Measurements from ENCODE around the gene IFT25. TPM values are rescaled to one million over a fixed set of nuclear protein-coding genes. Genes with fewer than 3 reads are reported as not detected.

The IFT25 gene
- total and polyA plus RNA-seq, 2 donors (not counting 1 experiment from before 2014, with no cell fraction given), result 18.2 to 45.7 TPM

GRCh38 chr1:53959664-53960250, 14.3 kb upstream of the IFT25 start:
- H3K27ac ChIP-seq (ENCODE audit: low read length in 2 of 2), result no peak overlapping the region
- no peaks in the 10 kb centered on the region for H3K79me2 ChIP-seq (ENCODE audit: control insufficient read depth, insufficient read depth, low read length)
- peak; percentile 81 for TF ChIP-seq CTCF (IDR thresholded peaks at IDR 0.05)
- no peak for TF ChIP-seq EZH2 (IDR thresholded peaks at IDR 0.05; ENCODE audit: borderline replicate concordance, insufficient read depth, low read depth, low read length, poor library complexity, severe bottlenecking)
- no peak overlapping the region for H3K4me2 ChIP-seq (replicated peaks; ENCODE audit: low read depth, low read length, poor library complexity, severe bottlenecking)
- no peak overlapping the region for H3K4me3 ChIP-seq (ENCODE audit: control extremely low read depth in 1 of 5, extremely low read depth in 1 of 5, insufficient read depth in 1 of 5, low read depth in 2 of 5, low read length in 4 of 5)
- DNase-seq (peak; percentile 64), ATAC-seq (ENCODE audit: low read depth) (peak; percentile 64)
- CTCF ChIA-PET, result interaction anchor here (0.6 to 3.7 kb wide), 43 partner anchors 8 to 1145 kb away, joined by 3 to 176 read pairs (median 4); partner anchors contain the start of genes IFT25, LRRC42, TMEM59 and YIPF1
- H3K27me3 Mint-ChIP-seq, result no peaks in the 10 kb centered on the region
- POLR2A ChIA-PET, result interaction anchor here (0.7 to 1.3 kb wide), 3 partner anchors 14 to 86 kb away, joined by 3 to 8 read pairs (median 7); partner anchors contain the start of genes IFT25 and LRRC42
- H3K4me1 ChIP-seq (ENCODE audit: control insufficient read depth in 2 of 2, insufficient read depth in 2 of 2, low read length in 2 of 2), result peaks cover 0 to 6% of the 10 kb centered on the region in 2 donors
- no peak overlapping the region for H2AFZ ChIP-seq (ENCODE audit: insufficient read depth, low read depth, low read length, poor library complexity, severe bottlenecking)
- no peaks in the 10 kb centered on the region for H3K9me3 Mint-ChIP-seq (ENCODE audit: insufficient read depth)
- H3K36me3 ChIP-seq (replicated peaks in 1 of 2; ENCODE audit: control extremely low read depth in 1 of 2, control insufficient read depth in 1 of 2, extremely low read depth in 1 of 2, insufficient read depth in 2 of 2, low read length in 1 of 2), result peaks cover 12 to 20% of the 10 kb centered on the region in 2 experiments
- H3K27me3 ChIP-seq (replicated peaks in 1 of 4; ENCODE audit: control extremely low read depth in 1 of 4, control insufficient read depth in 3 of 4, insufficient read depth in 4 of 4, low read length in 3 of 4), result no peaks in the 10 kb centered on the region
- no peaks in the 10 kb centered on the region for H3K9me3 ChIP-seq (ENCODE audit: control extremely low read depth in 1 of 3, control insufficient read depth in 2 of 3, insufficient read depth in 1 of 3, low read length in 2 of 3)
- intact Hi-C loops (cut with micrococcal nuclease), result loop anchor here (1.0 to 5.0 kb wide), 3 partner anchors 81 to 853 kb away; no protein-coding TSS in a partner anchor
- no peak overlapping the region for H3K4me3 Mint-ChIP-seq
- no peak overlapping the region for H3K9ac ChIP-seq (ENCODE audit: low read length)
- no peak overlapping the region for H3K27ac Mint-ChIP-seq
- no peaks in the 10 kb centered on the region for H4K20me1 ChIP-seq (ENCODE audit: control insufficient read depth, insufficient read depth, low read length, poor library complexity, severe bottlenecking)
- no peaks in the 10 kb centered on the region for H3K4me1 Mint-ChIP-seq

GRCh38 chr1:53957194-53957818, 11.8 kb upstream of the IFT25 start:
- H3K36me3 ChIP-seq (replicated peaks in 1 of 2; ENCODE audit: control extremely low read depth in 1 of 2, control insufficient read depth in 1 of 2, extremely low read depth in 1 of 2, insufficient read depth in 2 of 2, low read length in 1 of 2), result peaks cover 9 to 16% of the 10 kb centered on the region in 2 experiments
- H3K4me3 Mint-ChIP-seq, result no peak overlapping the region
- no peak overlapping the region for H3K27ac ChIP-seq (ENCODE audit: low read length in 2 of 2)
- no peaks in the 10 kb centered on the region for H3K79me2 ChIP-seq (ENCODE audit: control insufficient read depth, insufficient read depth, low read length)
- TF ChIP-seq EZH2 (IDR thresholded peaks at IDR 0.05; ENCODE audit: borderline replicate concordance, insufficient read depth, low read depth, low read length, poor library complexity, severe bottlenecking) (no peak), CTCF (IDR thresholded peaks at IDR 0.05) (no peak)
- no peaks in the 10 kb centered on the region for H3K27me3 ChIP-seq (replicated peaks in 1 of 4; ENCODE audit: control extremely low read depth in 1 of 4, control insufficient read depth in 3 of 4, insufficient read depth in 4 of 4, low read length in 3 of 4)
- ATAC-seq (ENCODE audit: low read depth) (no peak), DNase-seq (no peak)
- H3K4me2 ChIP-seq (replicated peaks; ENCODE audit: low read depth, low read length, poor library complexity, severe bottlenecking), result no peak overlapping the region
- 100% methylated on average over 1 of the region's 3 CpGs for WGBS (ENCODE audit: insufficient coverage)
- no peak overlapping the region for H3K9ac ChIP-seq (ENCODE audit: low read length)
- H2AFZ ChIP-seq (ENCODE audit: insufficient read depth, low read depth, low read length, poor library complexity, severe bottlenecking), result no peak overlapping the region
- H3K4me1 ChIP-seq (ENCODE audit: control insufficient read depth in 2 of 2, insufficient read depth in 2 of 2, low read length in 2 of 2), result no peaks in the 10 kb centered on the region
- H3K27ac Mint-ChIP-seq, result no peak overlapping the region
- H3K9me3 ChIP-seq (ENCODE audit: control extremely low read depth in 1 of 3, control insufficient read depth in 2 of 3, insufficient read depth in 1 of 3, low read length in 2 of 3), result no peaks in the 10 kb centered on the region
- H3K27me3 Mint-ChIP-seq, result no peaks in the 10 kb centered on the region
- intact Hi-C loops (cut with micrococcal nuclease), result loop anchor here (5.0 kb wide), 1 partner anchor 855 kb away; no protein-coding TSS in a partner anchor
- H3K9me3 Mint-ChIP-seq (ENCODE audit: insufficient read depth), result no peaks in the 10 kb centered on the region
- no peaks in the 10 kb centered on the region for H3K4me1 Mint-ChIP-seq
- ChIA-PET POLR2A (no interaction called here), CTCF (interaction anchor here (0.9 to 3.7 kb wide), 5 partner anchors 17 to 96 kb away, joined by 3 to 176 read pairs (median 3); no protein-coding TSS in a partner anchor)
- H3K4me3 ChIP-seq (ENCODE audit: control extremely low read depth in 1 of 5, extremely low read depth in 1 of 5, insufficient read depth in 1 of 5, low read depth in 2 of 5, low read length in 4 of 5), result no peak overlapping the region
- no peaks in the 10 kb centered on the region for H4K20me1 ChIP-seq (ENCODE audit: control insufficient read depth, insufficient read depth, low read length, poor library complexity, severe bottlenecking)
